DND-41 (cell line): Measurements from ENCODE around the gene SIPA1L3.

ENCODE experiments used
- EZH2 ChIP-seq: IDR thresholded peaks from 3 replicates; pipeline ENCODE4 v1.6.1; 2012; ENCODE audit warnings: borderline replicate concordance, low read depth, mild to moderate bottlenecking, moderate library complexity, low read length, inconsistent platforms; ENCODE audit not compliant: severe bottlenecking
- TF ChIP-seq, protein P1 (sequence below): IDR thresholded peaks from 2 replicates; pipeline ENCODE4 v1.5.1; 2012; ENCODE audit warnings: borderline replicate concordance, low read length, moderate library complexity, mild to moderate bottlenecking; ENCODE audit not compliant: poor library complexity, severe bottlenecking; ENCODE audit errors: extremely low read depth

- TF ChIP-seq, protein P1, sequence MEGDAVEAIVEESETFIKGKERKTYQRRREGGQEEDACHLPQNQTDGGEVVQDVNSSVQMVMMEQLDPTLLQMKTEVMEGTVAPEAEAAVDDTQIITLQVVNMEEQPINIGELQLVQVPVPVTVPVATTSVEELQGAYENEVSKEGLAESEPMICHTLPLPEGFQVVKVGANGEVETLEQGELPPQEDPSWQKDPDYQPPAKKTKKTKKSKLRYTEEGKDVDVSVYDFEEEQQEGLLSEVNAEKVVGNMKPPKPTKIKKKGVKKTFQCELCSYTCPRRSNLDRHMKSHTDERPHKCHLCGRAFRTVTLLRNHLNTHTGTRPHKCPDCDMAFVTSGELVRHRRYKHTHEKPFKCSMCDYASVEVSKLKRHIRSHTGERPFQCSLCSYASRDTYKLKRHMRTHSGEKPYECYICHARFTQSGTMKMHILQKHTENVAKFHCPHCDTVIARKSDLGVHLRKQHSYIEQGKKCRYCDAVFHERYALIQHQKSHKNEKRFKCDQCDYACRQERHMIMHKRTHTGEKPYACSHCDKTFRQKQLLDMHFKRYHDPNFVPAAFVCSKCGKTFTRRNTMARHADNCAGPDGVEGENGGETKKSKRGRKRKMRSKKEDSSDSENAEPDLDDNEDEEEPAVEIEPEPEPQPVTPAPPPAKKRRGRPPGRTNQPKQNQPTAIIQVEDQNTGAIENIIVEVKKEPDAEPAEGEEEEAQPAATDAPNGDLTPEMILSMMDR: no peak
- no peak for TF ChIP-seq EZH2
These were observed 92.6 kb downstream of the SIPA1L3 start for GRCh38 chr19:37999309-38000213.
